22Rv1 (cell line): ENCODE data around the gene RFX3.

Experiments used
- ZFX ChIP-seq: fragments of 450-650 bp; IDR thresholded peaks from 2 replicates; pipeline ENCODE4 v1.6.1; 2017; ENCODE audit warnings: antibody characterized with exemption, borderline replicate concordance
- TF ChIP-seq, protein P1 (sequence below): fragments of 450-650 bp; IDR thresholded peaks from 2 replicates; pipeline ENCODE4 v1.5.1; 2017; ENCODE audit warnings: mild to moderate bottlenecking

DNA sequence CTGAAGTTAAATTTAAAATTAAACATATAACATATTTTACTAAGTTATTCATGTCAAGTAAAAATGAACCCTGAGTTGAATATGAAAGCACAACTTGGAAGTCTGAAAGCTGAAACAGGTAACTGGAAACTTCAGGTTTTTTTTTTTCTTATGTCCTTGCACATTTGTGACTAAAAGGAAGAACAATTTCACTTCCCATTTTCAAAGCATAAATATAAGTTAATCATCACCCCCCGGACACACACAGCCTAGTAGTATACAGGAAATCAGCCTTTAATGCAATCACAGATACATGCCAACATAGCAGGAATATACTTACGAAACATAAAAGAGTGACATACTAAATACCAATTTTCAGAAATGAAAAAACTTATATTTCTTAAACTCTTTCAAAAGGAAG, 225.9 kb downstream of the RFX3 start:
- TF ChIP-seq, protein P1, sequence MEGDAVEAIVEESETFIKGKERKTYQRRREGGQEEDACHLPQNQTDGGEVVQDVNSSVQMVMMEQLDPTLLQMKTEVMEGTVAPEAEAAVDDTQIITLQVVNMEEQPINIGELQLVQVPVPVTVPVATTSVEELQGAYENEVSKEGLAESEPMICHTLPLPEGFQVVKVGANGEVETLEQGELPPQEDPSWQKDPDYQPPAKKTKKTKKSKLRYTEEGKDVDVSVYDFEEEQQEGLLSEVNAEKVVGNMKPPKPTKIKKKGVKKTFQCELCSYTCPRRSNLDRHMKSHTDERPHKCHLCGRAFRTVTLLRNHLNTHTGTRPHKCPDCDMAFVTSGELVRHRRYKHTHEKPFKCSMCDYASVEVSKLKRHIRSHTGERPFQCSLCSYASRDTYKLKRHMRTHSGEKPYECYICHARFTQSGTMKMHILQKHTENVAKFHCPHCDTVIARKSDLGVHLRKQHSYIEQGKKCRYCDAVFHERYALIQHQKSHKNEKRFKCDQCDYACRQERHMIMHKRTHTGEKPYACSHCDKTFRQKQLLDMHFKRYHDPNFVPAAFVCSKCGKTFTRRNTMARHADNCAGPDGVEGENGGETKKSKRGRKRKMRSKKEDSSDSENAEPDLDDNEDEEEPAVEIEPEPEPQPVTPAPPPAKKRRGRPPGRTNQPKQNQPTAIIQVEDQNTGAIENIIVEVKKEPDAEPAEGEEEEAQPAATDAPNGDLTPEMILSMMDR: no peak
- TF ChIP-seq ZFX: no peak
